Stimulated activated memory B cell treated with anti-CD40 and anti-IgM and Interleukin-4, amounts not matched to agents 10 μg/mL and 1 μg/mL and 100 μg/mL, for 72 hours (primary cell): ENCODE data around the gene POU2F3.

Experiments
- ATAC-seq: fragments of 150-1000 bp; cut with Tn5 transposase; 2 replicates; pipeline ENCODE4 v1.10.0; 2021
- H3K27ac Mint-ChIP-seq: one replicate; pipeline ENCODE4 v1.8.0; 2022; ENCODE audit warnings: mild to moderate bottlenecking, mixed read lengths
- H3K27me3 Mint-ChIP-seq: one replicate; pipeline ENCODE4 v1.8.0; 2022; ENCODE audit warnings: mixed read lengths
- H3K36me3 Mint-ChIP-seq: one replicate; pipeline ENCODE4 v1.8.0; 2022; ENCODE audit warnings: mixed read lengths
- H3K4me1 Mint-ChIP-seq: one replicate; pipeline ENCODE4 v1.8.0; 2022; ENCODE audit warnings: mixed read lengths
- H3K4me3 Mint-ChIP-seq: one replicate; pipeline ENCODE4 v1.8.0; 2022; ENCODE audit warnings: mild to moderate bottlenecking, moderate library complexity, mixed read lengths
- H3K9me3 Mint-ChIP-seq: one replicate; pipeline ENCODE4 v1.8.0; 2022; ENCODE audit warnings: mixed read lengths

The POU2F3 gene

DNA sequence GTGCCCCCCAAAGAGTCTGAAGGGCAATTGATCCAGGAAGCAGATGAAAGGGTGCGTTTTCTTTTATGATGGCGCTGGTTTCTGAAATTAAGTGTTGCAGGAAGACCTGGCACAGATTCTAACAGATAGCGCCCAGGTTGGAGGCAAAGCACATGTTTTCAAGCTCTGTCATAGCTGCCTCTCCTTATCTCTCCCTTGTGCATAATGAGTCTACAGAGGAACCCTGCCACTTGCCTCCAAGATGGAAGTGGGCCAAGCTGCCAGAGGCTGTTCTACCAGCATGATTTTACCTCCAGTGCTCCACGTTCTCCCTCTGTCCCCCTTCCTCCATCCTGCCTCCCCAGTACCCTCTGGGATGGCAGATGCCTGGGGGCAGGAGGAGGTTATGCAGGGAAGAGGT, 55.2 kb downstream of the POU2F3 start:
- Mint-ChIP-seq H3K4me1 (no peaks in the 10 kb centered on the region), H3K36me3 (no peaks in the 10 kb centered on the region), H3K4me3 (no peak overlapping the region), H3K9me3 (no peaks in the 10 kb centered on the region), H3K27me3 (peaks cover 63% of the 10 kb centered on the region), H3K27ac (no peak overlapping the region)
- no peak for ATAC-seq

DNA sequence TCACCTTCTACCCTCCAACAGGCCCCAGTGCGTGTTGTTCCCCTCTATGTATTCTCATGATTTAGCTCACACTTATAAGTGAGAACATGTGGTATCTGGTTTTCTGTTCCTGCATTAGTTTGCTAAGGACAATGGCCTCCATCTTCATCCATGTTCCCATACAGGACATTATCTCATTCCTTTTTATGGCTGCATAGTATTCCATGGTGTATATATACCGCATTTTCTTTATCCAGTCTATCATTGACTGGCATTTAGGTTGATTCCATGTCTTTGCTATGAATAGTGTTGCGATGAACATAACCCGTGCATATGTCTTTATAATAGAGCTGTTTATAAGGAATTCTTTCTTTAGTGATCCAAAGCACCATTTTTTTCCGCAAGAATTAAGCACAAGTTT, 56.6 kb downstream of the POU2F3 start:
- peaks cover 54% of the 10 kb centered on the region for H3K27me3 Mint-ChIP-seq
- no peak overlapping the region for H3K4me3 Mint-ChIP-seq
- no peaks in the 10 kb centered on the region for H3K9me3 Mint-ChIP-seq
- no peak for ATAC-seq
- H3K27ac Mint-ChIP-seq: no peak overlapping the region
- no peaks in the 10 kb centered on the region for H3K36me3 Mint-ChIP-seq
- H3K4me1 Mint-ChIP-seq: no peaks in the 10 kb centered on the region

DNA sequence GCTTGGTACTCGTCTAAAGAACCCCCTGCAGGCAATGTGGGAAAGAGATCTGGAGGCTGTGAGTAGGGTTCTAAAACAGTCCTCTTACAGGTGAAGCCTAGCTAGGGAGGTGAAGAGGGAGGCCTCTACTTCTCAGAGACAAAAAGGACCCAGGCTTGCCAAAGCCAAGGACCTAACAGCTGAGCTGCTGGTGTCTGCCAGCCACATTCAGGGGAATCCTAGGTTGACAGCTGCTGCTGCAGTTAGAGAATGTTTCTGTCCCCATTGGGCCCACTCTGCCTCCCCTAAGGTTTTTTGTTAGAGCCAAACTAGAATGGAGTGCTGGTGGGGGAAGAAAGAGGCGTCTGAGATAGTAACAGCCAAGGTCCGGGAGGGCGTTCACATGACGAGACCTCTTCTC, 58.5 kb downstream of the POU2F3 start:
- H3K9me3 Mint-ChIP-seq: no peaks in the 10 kb centered on the region
- H3K36me3 Mint-ChIP-seq: no peaks in the 10 kb centered on the region
- no peak overlapping the region for H3K27ac Mint-ChIP-seq
- H3K4me1 Mint-ChIP-seq: no peaks in the 10 kb centered on the region
- no peak for ATAC-seq
- peaks cover 55% of the 10 kb centered on the region for H3K27me3 Mint-ChIP-seq
- H3K4me3 Mint-ChIP-seq: no peak overlapping the region

DNA sequence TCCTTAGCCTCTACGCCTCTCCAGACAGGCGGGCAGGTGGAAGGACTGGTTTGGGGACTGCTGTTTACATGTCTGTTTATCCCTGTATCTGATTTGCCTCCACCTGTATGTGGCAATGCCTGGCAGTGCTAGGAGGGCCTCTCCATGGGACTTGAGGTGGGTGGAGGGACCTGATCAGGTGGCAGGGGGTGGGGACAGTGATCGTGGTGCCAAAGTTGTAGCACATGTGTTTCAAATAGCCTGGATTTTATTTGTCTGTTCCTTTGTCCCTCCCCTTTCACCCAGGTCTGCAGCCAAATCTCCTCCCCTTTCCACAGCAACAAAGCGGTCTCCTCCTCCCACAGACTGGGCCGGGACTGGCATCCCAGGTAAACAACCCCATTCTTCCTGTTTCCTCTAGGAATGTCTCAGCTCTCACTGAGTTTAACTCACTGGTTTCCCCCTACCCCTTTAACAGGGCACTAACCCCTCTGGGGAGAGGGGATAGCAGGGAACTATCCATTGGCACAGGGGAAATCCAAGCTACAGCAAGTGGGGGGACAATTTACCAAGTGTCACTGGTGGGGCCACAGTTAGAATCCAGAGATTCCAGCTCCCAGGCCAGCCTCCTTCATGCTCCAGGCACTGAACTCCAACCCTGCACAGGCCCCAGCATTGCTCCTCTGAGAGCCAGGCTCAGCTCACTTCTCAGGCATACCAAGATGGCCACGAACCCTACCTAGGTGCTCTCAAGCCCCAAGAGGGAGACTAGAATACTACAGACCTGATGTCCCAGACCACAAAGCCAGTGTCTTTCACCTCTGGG, 62.3 kb downstream of the POU2F3 start:
- peaks cover 43% of the 10 kb centered on the region for H3K27me3 Mint-ChIP-seq
- no peak overlapping the region for H3K27ac Mint-ChIP-seq
- no peaks in the 10 kb centered on the region for H3K4me1 Mint-ChIP-seq
- H3K36me3 Mint-ChIP-seq: no peaks in the 10 kb centered on the region
- no peak for ATAC-seq
- no peaks in the 10 kb centered on the region for H3K9me3 Mint-ChIP-seq
- H3K4me3 Mint-ChIP-seq: no peak overlapping the region

DNA sequence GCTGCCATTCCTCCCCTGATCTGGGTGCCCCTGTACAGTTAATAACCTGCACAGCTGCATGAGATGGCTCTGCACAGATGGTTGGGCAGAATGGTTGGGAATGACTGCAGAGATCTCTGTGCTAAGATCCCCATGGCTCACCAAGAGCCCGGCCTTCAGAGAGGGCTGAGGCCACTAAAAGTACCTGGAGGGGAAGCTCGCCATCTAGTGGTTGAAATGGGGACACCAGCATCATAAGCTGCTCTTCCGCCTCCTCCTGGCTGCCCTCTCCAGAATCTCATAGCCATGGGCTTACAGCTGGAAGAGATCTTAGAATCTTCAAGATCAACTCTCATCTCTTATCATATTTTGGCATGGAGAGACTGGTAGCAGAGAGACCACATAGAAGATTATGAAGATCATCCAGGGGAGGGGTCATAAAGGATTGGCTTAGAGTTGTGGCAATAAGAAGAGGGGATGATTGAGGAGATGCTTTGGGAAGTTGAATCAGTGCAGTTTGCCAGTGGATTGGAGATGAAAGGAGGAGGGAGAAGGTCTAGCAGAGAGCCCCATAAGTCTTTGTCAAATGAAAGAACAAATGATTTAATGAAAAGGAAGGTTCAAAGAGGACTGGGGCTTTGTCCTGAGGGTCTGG, 63.2 kb downstream of the POU2F3 start:
- no peak overlapping the region for H3K4me3 Mint-ChIP-seq
- H3K9me3 Mint-ChIP-seq: no peaks in the 10 kb centered on the region
- H3K4me1 Mint-ChIP-seq: no peaks in the 10 kb centered on the region
- no peaks in the 10 kb centered on the region for H3K36me3 Mint-ChIP-seq
- ATAC-seq: peak; percentile 79
- H3K27me3 Mint-ChIP-seq: peaks cover 34% of the 10 kb centered on the region
- no peak overlapping the region for H3K27ac Mint-ChIP-seq

DNA sequence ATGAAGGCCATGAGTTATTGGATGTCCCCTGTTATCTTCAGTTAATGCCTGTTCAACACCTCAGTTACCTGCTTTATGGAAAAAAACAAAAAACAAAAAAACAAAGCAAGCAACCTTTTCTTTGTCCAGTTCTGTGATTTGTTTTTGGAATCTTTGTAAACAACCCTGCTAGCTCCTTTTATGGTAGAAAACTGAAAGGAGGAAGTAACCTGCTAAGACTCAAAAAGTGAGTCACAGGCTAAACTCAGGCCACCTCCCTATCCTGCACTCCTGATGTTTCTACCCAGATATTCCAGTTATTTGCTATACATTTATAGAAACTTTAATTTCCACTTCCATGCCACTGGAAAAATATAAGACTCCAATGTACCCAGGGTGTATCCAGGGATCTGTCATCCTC, 64.6 kb downstream of the POU2F3 start:
- no peak overlapping the region for H3K4me3 Mint-ChIP-seq
- H3K36me3 Mint-ChIP-seq: no peaks in the 10 kb centered on the region
- no peak overlapping the region for H3K27ac Mint-ChIP-seq
- no peaks in the 10 kb centered on the region for H3K9me3 Mint-ChIP-seq
- H3K4me1 Mint-ChIP-seq: no peaks in the 10 kb centered on the region
- ATAC-seq: no peak
- H3K27me3 Mint-ChIP-seq: peaks cover 27% of the 10 kb centered on the region

DNA sequence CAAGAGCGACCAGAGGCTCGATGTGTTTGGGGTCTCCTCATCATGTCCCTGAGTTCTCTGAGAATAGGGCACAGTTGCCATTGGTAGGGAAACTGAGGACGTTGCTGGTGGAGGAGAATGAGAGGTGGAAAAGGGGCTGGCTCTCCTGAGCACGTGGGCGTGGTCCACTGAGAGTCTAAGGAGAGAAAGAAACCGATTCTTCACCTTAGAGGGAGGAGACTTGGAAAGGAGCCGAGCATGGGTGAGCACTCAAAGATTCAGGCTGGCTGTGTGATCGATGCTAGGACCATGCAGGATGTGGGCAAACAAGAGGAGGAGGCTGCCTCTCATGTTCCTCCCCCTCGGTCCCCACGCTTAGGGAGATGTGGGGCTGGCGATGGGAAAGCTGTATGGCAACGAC, 65.3 kb downstream of the POU2F3 start:
- Mint-ChIP-seq H3K36me3 (no peaks in the 10 kb centered on the region), H3K4me1 (no peaks in the 10 kb centered on the region), H3K9me3 (no peaks in the 10 kb centered on the region), H3K27ac (no peak overlapping the region), H3K27me3 (peaks cover 22% of the 10 kb centered on the region), H3K4me3 (no peak overlapping the region)
- no peak for ATAC-seq

DNA sequence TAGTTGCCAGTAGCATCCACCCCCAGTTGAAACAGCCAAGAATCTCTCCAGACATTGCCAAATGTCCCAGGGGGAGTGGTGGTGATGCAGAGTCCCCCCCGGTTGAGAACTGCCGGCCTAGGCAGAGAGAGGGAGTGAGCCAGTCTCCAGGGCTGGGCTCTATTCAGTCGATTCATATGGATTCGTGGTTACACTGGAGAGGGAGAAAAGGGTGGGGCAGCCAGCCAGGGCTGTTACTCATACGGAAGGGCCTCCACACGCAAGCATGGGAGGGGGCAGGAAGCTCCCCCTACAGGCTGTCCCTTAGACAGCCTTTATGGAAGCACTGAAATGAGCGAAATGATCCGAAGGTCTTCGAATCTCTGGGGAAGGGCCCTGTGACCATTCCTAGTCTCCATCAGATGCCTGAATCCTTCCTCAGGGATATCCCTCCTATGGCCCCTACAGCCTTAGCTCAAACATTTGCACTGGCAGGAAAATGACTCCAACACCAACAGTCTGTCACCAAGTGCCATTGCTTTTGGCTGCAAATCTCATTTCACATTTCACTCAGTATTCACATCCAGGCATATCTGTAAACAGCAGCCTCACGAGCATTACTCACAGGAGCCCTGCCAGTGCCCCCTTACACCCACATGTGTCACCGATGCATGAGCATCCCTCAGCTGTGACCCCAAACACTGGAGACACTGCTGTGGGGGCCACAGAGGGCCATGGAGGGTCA, 66.7 kb downstream of the POU2F3 start:
- no peak for ATAC-seq
- Mint-ChIP-seq H3K36me3 (no peaks in the 10 kb centered on the region), H3K27me3 (peaks cover 21% of the 10 kb centered on the region), H3K9me3 (no peaks in the 10 kb centered on the region), H3K4me3 (no peak overlapping the region), H3K4me1 (no peaks in the 10 kb centered on the region), H3K27ac (no peak overlapping the region)

DNA sequence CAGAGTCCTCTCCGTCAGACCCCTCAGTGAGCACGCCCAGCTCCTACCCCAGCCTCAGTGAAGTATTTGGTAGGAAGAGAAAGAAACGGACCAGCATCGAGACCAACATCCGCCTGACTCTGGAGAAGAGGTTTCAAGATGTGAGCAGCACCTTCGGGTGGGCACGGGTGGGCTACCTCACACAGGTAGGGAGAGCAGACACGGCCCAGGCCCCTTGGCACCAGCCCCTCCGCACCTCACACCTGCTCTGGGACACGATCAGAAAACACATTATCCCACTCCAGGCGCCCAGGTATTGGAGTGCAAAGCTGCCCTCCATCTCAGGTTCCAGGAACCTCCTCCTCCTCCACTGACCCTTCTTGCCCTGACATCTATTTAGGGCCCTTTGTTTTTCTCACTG, 67.5 kb downstream of the POU2F3 start:
- no peaks in the 10 kb centered on the region for H3K4me1 Mint-ChIP-seq
- peaks cover 15% of the 10 kb centered on the region for H3K27me3 Mint-ChIP-seq
- no peak overlapping the region for H3K27ac Mint-ChIP-seq
- H3K9me3 Mint-ChIP-seq: no peaks in the 10 kb centered on the region
- no peaks in the 10 kb centered on the region for H3K36me3 Mint-ChIP-seq
- no peak overlapping the region for H3K4me3 Mint-ChIP-seq
- ATAC-seq: no peak

DNA sequence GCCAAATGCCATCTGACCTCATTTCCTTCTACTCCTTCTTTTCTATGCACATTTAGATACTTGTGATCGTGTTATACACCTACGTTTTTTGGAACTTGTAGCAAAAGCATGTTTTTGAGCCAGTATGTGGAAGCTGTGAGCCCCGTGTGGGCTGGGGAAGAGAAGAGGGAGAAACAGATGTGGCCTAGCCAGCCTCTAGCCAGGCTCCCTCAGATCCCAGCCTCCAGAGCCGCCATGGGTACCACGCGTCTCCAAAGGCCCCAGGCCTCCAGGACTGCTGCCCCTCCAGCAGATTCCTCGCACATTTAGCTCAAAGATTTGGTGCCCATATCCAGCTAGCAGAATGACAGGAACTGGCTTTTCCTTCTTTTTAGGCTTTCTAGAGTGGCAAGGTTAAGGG, 68.1 kb downstream of the POU2F3 start:
- H3K4me1 Mint-ChIP-seq: no peaks in the 10 kb centered on the region
- ATAC-seq: no peak
- no peak overlapping the region for H3K27ac Mint-ChIP-seq

DNA sequence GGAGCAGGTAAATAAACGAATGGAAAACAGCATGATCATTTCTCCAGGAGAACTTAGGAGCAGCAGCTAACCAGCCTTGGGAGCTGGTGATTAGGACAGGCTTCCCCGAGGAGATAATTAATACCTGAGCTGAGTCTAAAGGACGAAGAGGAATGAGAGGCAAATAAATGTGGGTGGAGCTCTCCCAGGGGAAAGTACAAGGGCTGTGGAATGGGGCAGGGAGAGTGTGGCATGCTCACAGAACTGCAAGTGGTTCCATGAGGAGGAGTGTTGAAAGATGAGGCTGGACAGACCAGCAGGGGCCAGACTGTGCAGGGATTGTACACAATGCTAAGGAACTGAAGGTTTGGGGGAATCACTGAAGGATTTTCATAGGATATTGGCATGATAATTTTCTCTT, 70.9 kb downstream of the POU2F3 start:
- no peaks in the 10 kb centered on the region for H3K9me3 Mint-ChIP-seq
- peaks cover 9% of the 10 kb centered on the region for H3K27me3 Mint-ChIP-seq
- H3K36me3 Mint-ChIP-seq: no peaks in the 10 kb centered on the region
- H3K4me3 Mint-ChIP-seq: no peak overlapping the region
- no peak overlapping the region for H3K27ac Mint-ChIP-seq
- no peak for ATAC-seq
- H3K4me1 Mint-ChIP-seq: no peaks in the 10 kb centered on the region

More for the DNA sequence above, 68.1 kb downstream of the POU2F3 start:
- H3K9me3 Mint-ChIP-seq: no peaks in the 10 kb centered on the region
- H3K36me3 Mint-ChIP-seq: no peaks in the 10 kb centered on the region
- H3K4me3 Mint-ChIP-seq: no peak overlapping the region
- H3K27me3 Mint-ChIP-seq: peaks cover 15% of the 10 kb centered on the region

DNA sequence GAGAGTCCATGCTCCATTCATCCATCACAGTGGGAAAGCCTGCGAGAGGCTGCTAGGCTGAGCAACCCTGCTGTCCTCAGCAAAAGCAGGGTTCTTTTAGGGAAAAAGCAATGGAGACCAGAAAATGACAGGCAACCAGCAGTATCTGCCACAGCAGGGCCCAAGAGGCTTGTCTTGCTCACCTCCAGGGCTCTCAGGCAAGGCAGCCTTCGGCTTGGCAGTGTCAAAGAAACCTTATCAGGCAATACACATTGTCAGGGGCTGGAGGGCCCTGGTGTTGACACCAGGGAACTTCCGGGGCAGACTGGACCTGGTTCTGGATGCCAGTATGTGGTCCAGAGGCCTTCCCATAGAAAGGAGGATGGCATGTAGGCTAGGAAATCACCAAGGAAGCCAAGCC, 74.9 kb downstream of the POU2F3 start:
- no peak for ATAC-seq
- H3K4me3 Mint-ChIP-seq: no peak overlapping the region
- no peaks in the 10 kb centered on the region for H3K9me3 Mint-ChIP-seq
- H3K27ac Mint-ChIP-seq: no peak overlapping the region
- H3K4me1 Mint-ChIP-seq: no peaks in the 10 kb centered on the region
- H3K27me3 Mint-ChIP-seq: peaks cover 24% of the 10 kb centered on the region
- no peaks in the 10 kb centered on the region for H3K36me3 Mint-ChIP-seq

DNA sequence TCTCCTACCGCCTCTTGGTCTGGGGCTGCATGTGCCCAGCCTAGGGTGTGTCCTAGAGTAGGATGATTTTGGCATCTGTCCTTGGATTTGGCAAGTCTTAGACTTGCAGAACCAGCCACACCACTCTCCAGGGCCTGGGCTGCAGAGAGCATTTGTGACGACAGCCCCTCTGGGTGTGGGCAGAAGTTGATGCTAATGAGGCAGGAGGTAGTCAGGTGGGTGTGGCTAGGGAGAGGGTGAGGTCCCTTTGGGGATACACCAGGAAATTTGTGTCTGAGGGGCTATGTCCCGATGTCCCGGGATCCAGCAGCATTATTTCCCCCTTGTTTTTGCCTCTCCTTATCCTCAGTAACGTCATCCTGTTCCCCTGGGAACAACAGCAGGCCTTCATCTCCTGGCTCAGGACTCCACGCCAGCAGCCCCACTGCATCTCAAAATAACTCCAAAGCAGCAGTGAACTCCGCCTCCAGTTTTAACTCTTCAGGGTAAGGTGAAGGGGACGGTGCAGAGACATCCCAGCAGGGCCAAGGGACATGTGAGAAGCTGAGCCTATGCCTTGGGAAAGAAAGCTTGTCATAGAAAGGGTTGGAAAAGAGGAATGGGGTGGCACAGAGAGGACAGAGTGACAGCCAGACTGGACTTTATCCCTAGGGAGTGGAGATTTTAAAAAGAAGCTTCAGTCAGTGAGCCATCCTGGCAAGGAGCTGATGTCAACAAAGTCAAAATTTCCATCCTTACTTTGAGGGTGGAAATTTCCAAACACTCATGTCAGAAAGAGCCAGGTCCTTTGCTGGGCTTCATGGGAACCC, 77.1 kb downstream of the POU2F3 start:
- Mint-ChIP-seq H3K27ac (no peak overlapping the region), H3K36me3 (no peaks in the 10 kb centered on the region), H3K27me3 (peaks cover 37% of the 10 kb centered on the region), H3K4me3 (no peak overlapping the region), H3K4me1 (no peaks in the 10 kb centered on the region), H3K9me3 (no peaks in the 10 kb centered on the region)
- no peak for ATAC-seq

DNA sequence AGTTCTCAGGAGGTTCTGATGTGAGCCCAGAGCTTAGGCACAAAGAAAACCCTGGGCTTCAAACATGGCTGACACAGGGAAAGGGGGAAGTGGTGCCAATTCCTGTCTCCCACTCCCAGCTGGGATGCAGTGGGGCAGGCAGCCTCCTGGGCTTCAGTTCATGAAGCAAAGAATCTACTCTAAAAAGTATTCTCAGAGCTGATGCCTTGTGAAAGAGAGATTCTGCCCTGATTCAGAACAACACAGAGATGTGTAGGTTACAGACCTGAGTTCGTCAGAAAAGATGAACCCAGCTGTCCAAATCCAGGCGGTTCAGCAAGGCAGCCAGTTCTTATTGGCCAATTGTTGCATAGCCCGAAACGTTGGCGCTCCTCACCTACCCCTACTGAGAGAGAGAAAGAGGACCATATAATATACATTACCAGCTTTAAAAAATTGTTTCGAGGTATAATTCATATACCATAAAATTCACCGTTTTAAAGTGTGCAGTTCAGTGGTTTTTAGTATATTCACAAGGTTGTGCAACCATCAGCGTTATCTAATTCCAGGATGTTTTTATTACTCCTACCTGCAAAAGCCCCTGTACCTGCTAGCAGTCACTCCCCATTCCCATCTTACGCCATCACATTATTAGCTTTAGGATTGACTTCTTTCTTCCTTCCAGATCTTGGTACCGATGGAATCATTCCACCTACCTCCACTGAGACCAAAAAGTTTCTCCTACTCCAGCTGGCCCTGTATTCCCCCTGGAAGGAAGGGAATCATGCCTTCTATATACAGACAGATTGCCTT, 77.9 kb downstream of the POU2F3 start:
- Mint-ChIP-seq H3K27me3 (peaks cover 39% of the 10 kb centered on the region), H3K4me3 (no peak overlapping the region), H3K27ac (no peak overlapping the region)

More for the DNA sequence above, 77.9 kb downstream of the POU2F3 start:
- no peaks in the 10 kb centered on the region for H3K36me3 Mint-ChIP-seq
- no peak for ATAC-seq
- H3K9me3 Mint-ChIP-seq: no peaks in the 10 kb centered on the region
- H3K4me1 Mint-ChIP-seq: no peaks in the 10 kb centered on the region
